GM18526 (cell line): Measurements from ENCODE around the gene SLC4A3.

Source experiments
- POLR2A ChIP-seq: IDR thresholded peaks from 3 replicates; pipeline ENCODE4 v1.6.1; 2011; ENCODE audit not compliant: insufficient read length; ENCODE audit errors: extremely low read depth

SLC4A3 gene

DNA sequence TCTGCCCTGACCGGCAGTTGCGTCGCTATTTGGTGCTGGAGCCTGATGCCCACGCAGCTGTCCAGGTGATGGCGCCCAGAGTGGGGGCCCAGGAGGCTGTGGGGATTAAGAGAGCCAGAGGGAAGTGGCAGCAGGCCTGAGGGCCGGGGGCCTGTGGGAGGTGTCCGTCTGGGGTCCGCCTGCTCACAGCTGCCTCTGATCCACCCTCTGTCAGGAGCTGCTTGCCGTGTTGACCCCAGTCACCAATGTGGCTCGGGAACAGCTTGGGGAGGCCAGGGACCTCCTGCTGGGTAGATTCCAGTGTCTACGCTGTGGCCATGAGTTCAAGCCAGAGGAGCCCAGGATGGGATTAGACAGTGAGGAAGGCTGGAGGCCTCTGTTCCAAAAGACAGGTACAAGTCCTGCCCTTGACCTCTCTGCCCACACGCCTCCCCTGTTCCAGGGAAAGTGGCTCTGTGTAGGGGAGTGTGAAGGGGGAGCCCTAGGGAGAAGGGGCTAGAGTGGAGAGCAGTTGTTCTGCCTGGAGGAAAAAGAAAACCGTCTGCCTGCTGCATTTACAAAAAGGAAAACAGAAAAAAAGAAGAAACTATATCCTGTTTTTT is 18.2 kb upstream of the SLC4A3 start:
- no peak for TF ChIP-seq POLR2A

DNA sequence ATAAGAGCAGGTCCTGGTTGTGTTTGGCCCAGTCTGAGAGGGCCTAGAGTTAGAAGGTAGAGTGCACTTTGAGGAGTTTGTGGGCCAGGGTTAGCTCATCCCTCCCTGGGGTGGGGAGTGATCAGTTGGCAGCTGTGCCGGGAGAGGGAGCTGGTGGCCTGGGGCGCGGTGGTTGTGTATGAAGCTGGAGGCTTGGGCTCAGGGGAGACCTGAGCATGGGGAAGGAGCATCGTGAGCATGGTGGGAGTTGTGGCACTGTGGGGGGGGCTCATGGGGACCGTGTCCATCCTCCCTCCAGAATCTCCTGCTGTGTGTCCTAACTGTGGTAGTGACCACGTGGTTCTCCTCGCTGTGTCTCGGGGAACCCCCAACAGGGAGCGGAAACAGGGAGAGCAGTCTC is 16.1 kb upstream of the SLC4A3 start:
- no peak for TF ChIP-seq POLR2A

DNA sequence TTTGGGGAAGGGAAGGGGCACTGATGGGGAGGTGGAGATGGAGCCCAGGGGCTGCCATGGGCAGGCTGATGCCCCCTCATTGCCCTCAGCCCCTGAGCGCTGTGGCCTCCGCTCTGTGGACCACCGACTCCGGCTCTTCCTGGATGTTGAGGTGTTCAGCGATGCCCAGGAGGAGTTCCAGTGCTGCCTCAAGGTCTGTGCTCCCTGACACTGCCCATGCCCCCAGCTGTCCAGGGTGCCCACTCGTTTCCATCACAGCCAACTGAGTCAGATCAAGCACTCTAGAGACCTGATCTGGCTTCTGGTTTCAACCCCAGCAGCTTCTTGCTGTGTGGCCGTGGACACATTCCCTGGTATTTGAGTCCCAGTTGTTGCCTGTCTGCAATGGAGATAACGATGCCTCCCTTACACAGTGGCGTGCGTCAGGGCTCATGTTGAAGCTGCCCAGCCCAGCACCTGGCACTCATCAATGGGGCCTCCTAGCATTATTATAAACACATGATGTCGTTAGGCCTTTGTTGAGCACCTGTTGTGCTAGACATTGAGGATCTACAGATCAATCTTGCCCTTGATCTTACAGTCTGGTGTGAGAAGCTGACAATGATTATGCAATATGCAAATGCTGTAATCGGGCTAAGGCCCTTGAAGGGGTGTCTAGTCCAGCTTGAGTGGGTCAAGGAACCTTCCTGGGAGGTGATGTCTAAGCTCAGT is 15.4 kb upstream of the SLC4A3 start:
- TF ChIP-seq POLR2A = no peak

DNA sequence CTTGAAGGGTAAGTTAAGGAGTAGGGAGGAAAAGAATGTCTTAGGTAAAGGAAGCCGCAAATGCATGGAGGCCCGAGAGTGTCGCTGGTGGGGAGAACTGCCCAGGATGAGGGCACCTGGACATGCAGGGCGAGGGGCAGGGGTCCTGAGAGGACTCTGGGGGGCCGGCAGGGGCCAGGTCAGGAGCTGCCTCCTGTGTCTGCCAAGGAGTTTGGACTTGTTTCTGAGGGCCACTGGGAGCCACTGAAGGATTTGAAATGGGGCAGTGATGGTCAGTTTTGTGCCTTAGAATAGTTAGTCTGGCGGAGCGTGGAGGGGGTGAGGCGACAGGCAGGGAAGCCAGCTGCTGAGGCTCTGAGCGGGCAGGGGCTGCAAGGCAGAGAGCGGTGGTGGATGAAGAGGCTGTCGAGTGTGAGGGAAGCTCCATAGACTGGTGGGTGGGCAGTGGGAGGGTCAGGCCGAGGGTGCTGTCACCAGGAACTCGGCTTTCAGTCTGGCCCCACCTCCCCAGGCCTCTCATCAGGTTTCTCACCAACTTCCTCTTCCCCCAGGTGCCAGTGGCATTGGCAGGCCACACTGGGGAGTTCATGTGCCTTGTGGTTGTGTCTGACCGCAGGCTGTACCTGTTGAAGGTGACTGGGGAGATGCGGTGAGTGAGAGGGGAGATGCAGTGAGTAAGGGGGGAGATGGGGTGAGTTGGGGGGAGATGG is 14.7 kb upstream of the SLC4A3 start:
- TF ChIP-seq POLR2A = no peak

DNA sequence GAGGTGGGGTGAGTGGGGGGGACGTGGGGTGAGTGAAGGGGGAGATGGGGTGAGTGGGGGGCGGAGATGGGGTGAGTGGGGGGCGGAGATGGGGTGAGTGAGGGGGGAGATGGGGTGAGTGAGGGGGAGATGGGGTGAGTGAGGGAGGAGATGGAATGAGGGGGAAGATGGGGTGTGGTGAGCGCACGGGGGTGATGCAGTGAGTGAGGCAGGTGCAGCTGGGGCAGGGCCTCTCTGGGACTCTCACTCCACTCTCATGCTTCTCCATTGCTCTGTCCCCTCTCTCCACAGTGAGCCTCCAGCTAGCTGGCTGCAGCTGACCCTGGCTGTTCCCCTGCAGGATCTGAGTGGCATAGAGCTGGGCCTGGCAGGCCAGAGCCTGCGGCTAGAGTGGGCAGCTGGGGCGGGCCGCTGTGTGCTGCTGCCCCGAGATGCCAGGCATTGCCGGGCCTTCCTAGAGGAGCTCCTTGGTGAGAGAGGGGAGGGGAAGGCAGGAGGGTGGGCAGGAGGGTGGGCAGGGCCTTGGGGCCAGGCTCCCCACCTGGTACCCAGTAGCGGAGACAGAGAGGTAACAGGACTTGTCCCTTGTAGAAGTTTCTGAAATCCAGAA is 13.9 kb upstream of the SLC4A3 start:
- TF ChIP-seq POLR2A = no peak

DNA sequence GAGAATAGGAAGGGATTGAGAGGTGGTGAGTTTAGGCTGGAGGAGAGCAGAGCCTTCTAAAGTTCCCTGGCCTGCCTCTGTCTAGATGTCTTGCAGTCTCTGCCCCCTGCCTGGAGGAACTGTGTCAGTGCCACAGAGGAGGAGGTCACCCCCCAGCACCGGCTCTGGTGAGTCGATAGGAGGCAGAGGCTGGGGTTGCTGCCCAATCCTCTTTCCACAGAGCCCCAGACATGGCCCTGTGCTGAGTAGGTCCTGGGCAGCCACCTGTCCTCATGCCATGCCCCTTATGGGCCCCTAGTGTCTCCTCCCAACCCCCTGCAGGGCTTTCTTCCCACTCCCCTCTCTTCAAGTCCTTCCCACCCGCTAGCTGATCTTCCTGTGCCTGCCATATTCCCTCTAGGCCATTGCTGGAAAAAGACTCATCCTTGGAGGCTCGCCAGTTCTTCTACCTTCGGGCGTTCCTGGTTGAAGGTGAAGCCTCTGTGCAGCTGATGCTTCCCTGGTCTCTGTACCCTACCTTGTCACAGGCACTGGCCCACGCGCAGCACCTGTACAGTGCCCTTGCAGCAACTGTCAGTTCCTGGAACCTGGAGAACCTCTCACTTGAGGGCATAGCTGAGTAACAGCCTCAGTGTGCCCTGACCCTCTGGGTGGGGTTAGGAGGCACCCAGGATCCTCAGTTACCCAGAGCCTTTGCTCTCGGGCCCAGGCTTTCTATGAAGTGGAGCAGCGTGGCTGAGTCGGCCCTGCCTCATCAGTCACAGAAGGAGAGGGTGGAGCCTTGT is 13.2 kb upstream of the SLC4A3 start:
- no peak for TF ChIP-seq POLR2A

DNA sequence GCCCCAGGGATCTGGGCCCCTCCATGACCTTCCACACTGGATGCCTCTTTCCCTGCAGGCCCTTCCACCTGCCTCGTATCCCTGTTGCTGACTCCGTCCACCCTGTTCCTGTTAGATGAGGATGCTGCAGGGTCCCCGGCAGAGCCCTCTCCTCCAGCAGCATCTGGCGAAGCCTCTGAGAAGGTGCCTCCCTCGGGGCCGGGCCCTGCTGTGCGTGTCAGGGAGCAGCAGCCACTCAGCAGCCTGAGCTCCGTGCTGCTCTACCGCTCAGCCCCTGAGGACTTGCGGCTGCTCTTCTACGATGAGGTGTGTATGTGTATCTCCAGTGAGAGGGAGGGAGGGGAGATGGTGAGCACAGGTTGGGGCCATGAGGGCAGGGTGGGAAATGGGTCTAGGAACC is 12.4 kb upstream of the SLC4A3 start:
- TF ChIP-seq POLR2A = no peak

DNA sequence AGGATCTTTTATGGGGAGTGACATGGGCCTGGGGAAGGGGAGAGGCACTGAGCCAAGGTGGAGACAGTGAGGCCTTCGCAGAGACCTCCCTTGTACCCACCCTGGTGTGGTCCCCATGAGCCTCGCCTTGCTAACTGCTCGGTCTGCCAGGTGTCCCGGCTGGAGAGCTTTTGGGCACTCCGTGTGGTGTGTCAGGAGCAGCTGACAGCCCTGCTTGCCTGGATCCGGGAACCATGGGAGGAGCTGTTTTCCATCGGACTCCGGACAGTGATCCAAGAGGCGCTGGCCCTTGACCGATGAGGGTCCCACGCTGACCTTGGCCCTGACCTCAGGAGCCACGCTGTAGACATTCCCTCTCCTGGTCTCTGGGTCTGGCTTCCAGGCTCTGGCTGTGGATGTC is 11.5 kb upstream of the SLC4A3 start:
- no peak for TF ChIP-seq POLR2A

DNA sequence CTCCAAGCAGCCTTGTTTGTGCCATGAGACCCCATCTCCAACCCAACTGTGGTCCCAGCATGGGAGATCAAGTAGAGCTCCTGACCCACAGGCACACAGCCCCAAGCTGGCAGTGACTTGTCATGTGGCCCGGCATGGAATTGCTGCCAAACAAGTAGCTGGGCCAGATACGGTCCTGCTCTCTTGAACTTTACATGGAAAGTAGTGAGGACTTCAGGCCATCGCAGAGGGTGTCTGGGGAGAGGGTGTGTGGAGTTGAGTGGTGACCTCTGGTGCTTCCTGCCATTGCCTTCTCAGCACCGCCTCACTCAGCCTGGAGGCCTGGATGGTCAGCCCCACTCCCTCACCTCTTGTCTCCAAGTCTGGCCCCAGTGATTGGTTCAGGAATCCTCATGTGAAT is 10.9 kb upstream of the SLC4A3 start:
- no peak for TF ChIP-seq POLR2A

DNA sequence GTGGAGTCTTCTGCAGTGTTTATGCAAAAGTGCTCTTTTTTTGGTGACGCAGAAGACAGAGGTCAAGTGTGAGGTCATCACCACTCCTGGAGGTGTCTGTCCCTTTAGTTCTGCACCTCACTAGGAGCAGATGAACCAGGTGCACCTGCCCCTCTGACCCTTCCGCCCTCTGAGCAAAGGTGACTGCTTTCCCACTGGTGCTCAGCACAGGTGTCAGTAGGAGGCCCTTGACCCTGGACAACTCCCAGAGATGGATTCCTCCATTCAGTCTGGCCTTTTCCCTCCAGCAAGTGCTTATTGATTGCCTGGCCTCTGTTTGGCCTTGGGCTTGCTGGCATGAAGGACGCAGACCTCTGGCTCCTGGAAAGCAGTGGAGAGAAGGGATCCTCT is 8.7 kb upstream of the SLC4A3 start:
- no peak for TF ChIP-seq POLR2A

DNA sequence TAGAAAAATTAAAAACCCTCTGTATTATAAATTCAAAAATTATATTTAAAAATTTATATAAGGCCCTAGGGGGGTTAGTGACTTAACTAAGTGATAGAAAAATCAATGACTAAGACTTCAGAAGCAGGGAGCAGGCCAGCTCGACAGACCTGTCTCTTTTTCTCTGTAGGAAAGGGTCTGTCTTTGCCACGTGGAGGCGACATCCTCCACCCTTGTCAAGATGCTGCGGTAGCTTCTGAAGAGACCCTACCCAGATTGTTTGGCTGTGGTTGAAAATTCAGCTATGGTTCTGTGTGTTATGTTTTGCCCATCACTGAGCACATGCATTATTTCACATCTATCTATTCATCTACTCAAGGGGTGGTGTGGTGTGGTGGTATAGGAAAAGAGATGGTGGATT is 8.2 kb upstream of the SLC4A3 start:
- TF ChIP-seq POLR2A = no peak

DNA sequence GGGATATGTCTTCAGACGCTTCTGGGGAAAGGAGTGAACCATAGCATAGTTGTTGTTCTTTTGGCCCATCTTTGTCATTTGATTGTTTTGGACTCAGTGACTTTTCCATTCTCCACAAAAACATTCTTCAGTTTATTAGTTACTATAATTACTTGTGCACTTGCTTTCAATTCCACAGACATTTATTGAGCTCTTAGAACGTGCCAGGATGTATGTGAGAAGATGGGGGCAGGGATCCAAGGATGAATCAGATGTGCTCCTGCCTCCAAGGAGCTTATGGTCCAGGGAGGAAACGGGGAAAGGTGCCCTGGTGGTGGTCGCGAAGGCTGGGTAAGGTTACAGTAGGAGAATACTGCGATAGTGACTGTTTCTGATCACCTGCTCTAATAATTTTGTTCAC is 6.9 kb upstream of the SLC4A3 start:
- no peak for TF ChIP-seq POLR2A

DNA sequence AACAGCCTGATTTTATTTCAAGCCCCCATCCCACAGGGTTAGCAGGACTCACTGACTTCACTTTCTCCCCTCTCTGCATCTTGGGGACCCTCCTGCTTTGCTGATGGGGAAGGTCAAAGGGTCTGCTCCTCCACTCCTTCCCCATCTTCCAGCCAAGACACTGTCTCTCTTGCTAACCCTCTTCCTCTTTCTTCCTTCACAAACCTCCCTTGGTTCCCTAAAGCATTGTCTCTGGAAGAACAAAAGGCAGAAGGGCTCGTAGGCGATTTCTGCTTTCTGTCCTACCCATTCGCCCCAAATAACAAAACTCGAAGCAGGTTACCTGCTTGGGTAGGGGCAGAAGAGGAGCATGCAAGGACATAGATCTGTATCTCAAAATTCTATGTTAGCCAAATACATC is 5.5 kb upstream of the SLC4A3 start:
- no peak for TF ChIP-seq POLR2A

DNA sequence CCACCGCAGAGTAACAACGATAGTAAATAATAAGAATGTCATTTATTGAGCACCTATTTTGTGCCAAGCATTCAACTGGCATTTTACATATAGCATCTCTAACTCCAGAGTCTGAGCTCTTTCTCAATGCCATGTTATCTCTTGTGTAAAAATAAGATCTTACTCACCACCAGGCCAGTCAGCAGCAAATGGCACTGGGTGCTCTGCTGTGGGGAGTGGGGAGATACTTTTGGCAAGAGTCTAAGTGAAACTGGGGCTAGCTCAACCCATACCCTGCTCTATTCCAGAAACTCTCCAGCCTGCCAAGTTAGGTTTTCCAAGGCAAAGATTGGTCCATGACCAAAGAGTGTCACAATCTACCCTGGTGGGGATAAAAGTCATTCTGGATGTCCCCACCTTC is 5.0 kb upstream of the SLC4A3 start:
- no peak for TF ChIP-seq POLR2A

DNA sequence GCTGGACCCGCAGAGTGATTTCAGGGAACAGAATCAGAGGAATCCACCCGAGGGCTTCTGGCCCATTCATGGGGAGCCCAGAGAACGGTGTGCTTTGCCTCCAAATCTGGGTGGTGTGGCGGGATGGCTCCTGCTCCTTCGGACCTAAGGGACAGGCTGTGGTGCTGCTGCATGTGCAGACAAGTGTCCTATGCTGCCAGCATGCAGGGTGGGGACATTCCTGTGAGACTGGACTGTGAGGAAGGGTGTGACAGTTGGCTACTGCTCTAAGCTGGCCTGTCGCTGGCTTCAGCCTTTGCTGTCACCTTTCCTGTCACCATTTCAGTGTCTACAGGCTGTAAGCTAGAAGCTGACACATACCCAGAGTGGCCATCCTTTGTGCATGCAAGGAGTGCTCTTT is 2.9 kb upstream of the SLC4A3 start:
- TF ChIP-seq POLR2A = no peak

DNA sequence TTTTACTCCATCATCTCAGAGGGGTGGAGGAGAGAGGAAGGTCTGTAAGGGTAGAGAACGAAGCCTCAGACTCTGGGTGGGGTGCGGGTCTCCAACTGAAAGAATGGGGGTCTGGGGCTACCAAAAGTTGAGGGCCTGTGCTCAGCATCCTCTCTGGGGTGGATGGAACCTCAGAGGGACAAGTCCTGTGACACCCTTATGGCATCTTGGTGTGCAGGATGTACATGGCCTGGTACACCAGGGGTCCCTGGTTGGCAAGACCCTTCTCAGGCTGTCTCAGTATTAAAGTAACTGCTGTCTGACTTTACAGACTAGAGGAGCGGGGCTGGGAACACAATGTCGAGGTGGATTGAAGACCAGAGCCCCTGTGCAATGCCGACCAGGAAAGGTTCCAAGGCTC is 2.3 kb upstream of the SLC4A3 start:
- no peak for TF ChIP-seq POLR2A

DNA sequence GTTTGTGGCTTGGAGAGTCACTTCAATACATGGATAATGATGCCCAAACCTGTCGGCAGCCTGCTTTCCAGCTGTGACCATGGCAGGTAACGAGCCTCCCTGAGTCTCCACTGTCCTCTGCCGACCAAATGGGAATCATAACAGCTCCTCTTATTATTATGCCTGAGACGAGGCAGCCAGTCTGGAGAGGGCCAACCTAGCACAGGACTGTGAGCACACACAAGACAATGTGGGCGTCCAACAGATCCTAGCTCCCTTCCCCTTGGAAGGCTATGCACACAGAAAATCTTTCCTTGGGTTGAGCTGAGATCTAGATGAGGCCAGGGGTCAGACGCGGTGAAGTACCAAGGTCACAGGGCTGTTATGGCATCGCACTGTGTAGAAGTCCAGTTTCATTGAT is 890 bp upstream of the SLC4A3 start:
- TF ChIP-seq POLR2A = no peak
